OCI-LY3 (cell line): ENCODE measurements around the gene VTI1A.

Source experiments
- EZH2phosphoT487 ChIP-seq: fragments of 200-600 bp; shearing (Covaris generic); IDR thresholded peaks from 2 replicates; pipeline ENCODE4 v1.6.1; 2018; ENCODE audit warnings: antibody characterized with exemption, mixed run types, low read depth
- TF ChIP-seq, protein P1 (sequence below): fragments of 200-600, 300-600 bp; sonication (generic); IDR thresholded peaks from 2 replicates; pipeline ENCODE4 v1.5.1; 2014; ENCODE audit warnings: antibody characterized with exemption, low read length, low read depth

DNA sequence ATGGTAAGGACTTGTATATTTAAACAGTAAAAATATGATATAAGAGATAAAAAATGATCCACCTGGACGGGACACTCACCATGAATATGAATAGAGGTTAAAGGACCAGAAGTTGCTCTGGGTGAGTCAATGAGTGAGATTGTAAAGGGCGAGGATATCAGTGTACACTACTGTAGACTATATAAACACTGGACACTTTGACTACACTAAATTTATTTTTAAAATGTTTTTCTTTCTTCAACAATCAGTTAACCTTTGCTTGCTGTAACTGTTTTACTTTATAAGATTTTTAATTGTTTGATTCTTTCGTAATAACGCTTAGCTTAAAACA, 202.8 kb downstream of the VTI1A start:
- TF ChIP-seq, protein P1, sequence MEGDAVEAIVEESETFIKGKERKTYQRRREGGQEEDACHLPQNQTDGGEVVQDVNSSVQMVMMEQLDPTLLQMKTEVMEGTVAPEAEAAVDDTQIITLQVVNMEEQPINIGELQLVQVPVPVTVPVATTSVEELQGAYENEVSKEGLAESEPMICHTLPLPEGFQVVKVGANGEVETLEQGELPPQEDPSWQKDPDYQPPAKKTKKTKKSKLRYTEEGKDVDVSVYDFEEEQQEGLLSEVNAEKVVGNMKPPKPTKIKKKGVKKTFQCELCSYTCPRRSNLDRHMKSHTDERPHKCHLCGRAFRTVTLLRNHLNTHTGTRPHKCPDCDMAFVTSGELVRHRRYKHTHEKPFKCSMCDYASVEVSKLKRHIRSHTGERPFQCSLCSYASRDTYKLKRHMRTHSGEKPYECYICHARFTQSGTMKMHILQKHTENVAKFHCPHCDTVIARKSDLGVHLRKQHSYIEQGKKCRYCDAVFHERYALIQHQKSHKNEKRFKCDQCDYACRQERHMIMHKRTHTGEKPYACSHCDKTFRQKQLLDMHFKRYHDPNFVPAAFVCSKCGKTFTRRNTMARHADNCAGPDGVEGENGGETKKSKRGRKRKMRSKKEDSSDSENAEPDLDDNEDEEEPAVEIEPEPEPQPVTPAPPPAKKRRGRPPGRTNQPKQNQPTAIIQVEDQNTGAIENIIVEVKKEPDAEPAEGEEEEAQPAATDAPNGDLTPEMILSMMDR: no peak
- TF ChIP-seq EZH2phosphoT487: no peak
